Measurements from ENCODE around the gene SPSB4. TPM values are rescaled to one million over a fixed set of nuclear protein-coding genes. Genes with fewer than 3 reads are reported as not detected.

The SPSB4 gene
- total and polyA plus RNA-seq, 10 of the 15 experiments (the other 5 are each of a cell fraction or from before 2014, with no cell fraction given) = not detected

DNA sequence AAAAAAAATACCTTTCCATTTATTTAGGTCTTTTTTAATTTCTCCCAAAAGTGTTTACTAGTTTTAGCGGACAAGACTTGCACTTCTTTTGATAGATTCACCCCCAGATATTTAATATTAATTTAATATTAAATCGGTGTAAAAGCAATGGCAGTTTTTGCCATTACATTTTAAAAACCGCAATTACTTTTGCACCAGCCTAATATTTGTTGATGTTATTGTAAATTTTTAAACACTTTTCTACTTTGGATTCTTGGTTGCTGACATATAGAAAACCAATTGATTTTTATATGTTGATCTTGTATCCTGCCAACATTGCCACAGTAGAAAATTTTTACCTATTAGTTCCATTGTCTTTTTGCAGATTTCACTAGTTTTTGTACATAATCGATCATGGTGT is 116.5 kb downstream of the SPSB4 start:
- DNase-seq (ENCODE audit: low read depth, low spot score) (no peak), FAIRE-seq (no peak), ATAC-seq (no peak)
- Histone ChIP-seq H3K4me2 (ENCODE audit: control insufficient read depth, insufficient read depth) (no peak overlapping the region), H3K4me1 (ENCODE audit: control insufficient read depth, insufficient read depth, low read length) (no peaks in the 10 kb centered on the region), H3K9ac (ENCODE audit: control insufficient read depth, insufficient read depth, low read length) (no peak overlapping the region), H3K79me2 (ENCODE audit: control insufficient read depth, insufficient read depth, low read length) (no peaks in the 10 kb centered on the region), H3K4me3 (no peak overlapping the region), H3K36me3 (ENCODE audit: control insufficient read depth in 2 of 2, insufficient read depth in 2 of 2, low read length in 1 of 2) (no peaks in the 10 kb centered on the region), H3K27me3 (replicated peaks in 1 of 2; ENCODE audit: control insufficient read depth in 2 of 2, insufficient read depth in 2 of 2, low read length in 1 of 2) (no peaks in the 10 kb centered on the region; a peak in 1 of 4 replicates), H4K20me1 (ENCODE audit: control insufficient read depth, insufficient read depth) (no peaks in the 10 kb centered on the region), H3K27ac (ENCODE audit: control insufficient read depth, insufficient read depth) (no peak overlapping the region), H3K9me3 (replicated peaks; ENCODE audit: control insufficient read depth, insufficient read depth, low read length) (no peaks in the 10 kb centered on the region; the same call in 2 of the 3 replicates), H2AFZ (ENCODE audit: control insufficient read depth, low read depth, low read length) (no peak overlapping the region)
- BruUV-seq (replicated peaks) = no TSS peak
- ChIA-PET CTCF (interaction anchor here (1.1 kb wide), 1 partner anchor 62 kb away, joined by 3 read pairs; no protein-coding TSS in a partner anchor), RAD21 (ENCODE audit: unreplicated experiment) (no interaction called here), POLR2A (no interaction called here), SMC1A (ENCODE audit: uncharacterized antibody, unreplicated experiment) (no interaction called here)
- WGBS (ENCODE audit: insufficient coverage, insufficient replicate concordance, low lambda C conversion rate, missing lambda C conversion rate) = 8% methylated on average over 4 of the region's 4 CpGs
- no peak for TF ChIP-seq RFX5 (IDR thresholded peaks at IDR 0.05; ENCODE audit: low read depth, low read length)
- no peak for TF ChIP-seq MTA3 (IDR thresholded peaks at IDR 0.05; ENCODE audit: borderline replicate concordance, low read length)
- TF ChIP-seq POLR2AphosphoS5 (IDR thresholded peaks at IDR 0.05; ENCODE audit: low read length) = no peak
- TF ChIP-seq ATF7 (IDR thresholded peaks at IDR 0.05; ENCODE audit: low read depth) = no peak
- TF ChIP-seq CHD1 (IDR thresholded peaks at IDR 0.05; ENCODE audit: low read depth, low read length) = no peak
- TF ChIP-seq ASH2L (IDR thresholded peaks at IDR 0.05; ENCODE audit: borderline replicate concordance, low read depth) = no peak
- TF ChIP-seq HCFC1 (IDR thresholded peaks at IDR 0.05; ENCODE audit: low read length) = no peak
- TF ChIP-seq STAT3 (IDR thresholded peaks at IDR 0.05; ENCODE audit: low read depth, low read length) = no peak
- TF ChIP-seq MAX (IDR thresholded peaks at IDR 0.05; ENCODE audit: low read depth, low read length) = no peak
- no peak for TF ChIP-seq CEBPZ (IDR thresholded peaks at IDR 0.05; ENCODE audit: low read depth, low read length)
- TF ChIP-seq, protein P1, sequence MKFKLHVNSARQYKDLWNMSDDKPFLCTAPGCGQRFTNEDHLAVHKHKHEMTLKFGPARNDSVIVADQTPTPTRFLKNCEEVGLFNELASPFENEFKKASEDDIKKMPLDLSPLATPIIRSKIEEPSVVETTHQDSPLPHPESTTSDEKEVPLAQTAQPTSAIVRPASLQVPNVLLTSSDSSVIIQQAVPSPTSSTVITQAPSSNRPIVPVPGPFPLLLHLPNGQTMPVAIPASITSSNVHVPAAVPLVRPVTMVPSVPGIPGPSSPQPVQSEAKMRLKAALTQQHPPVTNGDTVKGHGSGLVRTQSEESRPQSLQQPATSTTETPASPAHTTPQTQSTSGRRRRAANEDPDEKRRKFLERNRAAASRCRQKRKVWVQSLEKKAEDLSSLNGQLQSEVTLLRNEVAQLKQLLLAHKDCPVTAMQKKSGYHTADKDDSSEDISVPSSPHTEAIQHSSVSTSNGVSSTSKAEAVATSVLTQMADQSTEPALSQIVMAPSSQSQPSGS (IDR thresholded peaks at IDR 0.05; ENCODE audit: low read length) = no peak
- TF ChIP-seq, protein P2, sequence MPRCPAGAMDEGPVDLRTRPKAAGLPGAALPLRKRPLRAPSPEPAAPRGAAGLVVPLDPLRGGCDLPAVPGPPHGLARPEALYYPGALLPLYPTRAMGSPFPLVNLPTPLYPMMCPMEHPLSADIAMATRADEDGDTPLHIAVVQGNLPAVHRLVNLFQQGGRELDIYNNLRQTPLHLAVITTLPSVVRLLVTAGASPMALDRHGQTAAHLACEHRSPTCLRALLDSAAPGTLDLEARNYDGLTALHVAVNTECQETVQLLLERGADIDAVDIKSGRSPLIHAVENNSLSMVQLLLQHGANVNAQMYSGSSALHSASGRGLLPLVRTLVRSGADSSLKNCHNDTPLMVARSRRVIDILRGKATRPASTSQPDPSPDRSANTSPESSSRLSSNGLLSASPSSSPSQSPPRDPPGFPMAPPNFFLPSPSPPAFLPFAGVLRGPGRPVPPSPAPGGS (IDR thresholded peaks at IDR 0.05; ENCODE audit: borderline replicate concordance, insufficient read depth, low read depth, low read length, poor library complexity, severe bottlenecking) = no peak
- TF ChIP-seq SREBF1 (IDR thresholded peaks at IDR 0.05; ENCODE audit: low read length) = no peak
- no peak for TF ChIP-seq YBX1 (IDR thresholded peaks at IDR 0.05)
- TF ChIP-seq, protein P3, sequence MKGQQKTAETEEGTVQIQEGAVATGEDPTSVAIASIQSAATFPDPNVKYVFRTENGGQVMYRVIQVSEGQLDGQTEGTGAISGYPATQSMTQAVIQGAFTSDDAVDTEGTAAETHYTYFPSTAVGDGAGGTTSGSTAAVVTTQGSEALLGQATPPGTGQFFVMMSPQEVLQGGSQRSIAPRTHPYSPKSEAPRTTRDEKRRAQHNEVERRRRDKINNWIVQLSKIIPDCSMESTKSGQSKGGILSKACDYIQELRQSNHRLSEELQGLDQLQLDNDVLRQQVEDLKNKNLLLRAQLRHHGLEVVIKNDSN (IDR thresholded peaks at IDR 0.05; ENCODE audit: borderline replicate concordance, extremely low read length, insufficient read depth, low read depth, low read length) = no peak
- no peak for TF ChIP-seq CBX5 (IDR thresholded peaks at IDR 0.05; ENCODE audit: low read depth)
- no peak for TF ChIP-seq NFXL1 (IDR thresholded peaks at IDR 0.05; ENCODE audit: borderline replicate concordance)
- no peak for TF ChIP-seq TARDBP (IDR thresholded peaks at IDR 0.05; ENCODE audit: borderline replicate concordance)
- in situ Hi-C loops (cut with MboI) = no loop called here
- intact Hi-C loops (cut with micrococcal nuclease; ENCODE audit: unreplicated experiment) = no loop called here

Data from GM12878 (cell line).